Parathyroid adenoma (tissue), 2 donors: ENCODE data around the gene AOAH.

Experiments used
- H2AFZ ChIP-seq: fragments of 300-600 bp; sonication (generic); one replicate; pipeline ENCODE4 v1.7.0; 2017; ENCODE audit warnings: antibody characterized with exemption, mild to moderate bottlenecking
- H3K27ac ChIP-seq: fragments of 300-600 bp; sonication (generic); one replicate; pipeline ENCODE4 v1.7.0; 2017
- H3K27me3 ChIP-seq: fragments of 300-600 bp; sonication (generic); one replicate; pipeline ENCODE4 v1.7.0; 2017; ENCODE audit warnings: low read length; ENCODE audit not compliant: control insufficient read depth, insufficient read depth
- H3K36me3 ChIP-seq: fragments of 300-600 bp; sonication (generic); one replicate; pipeline ENCODE4 v1.7.0; 2017; ENCODE audit warnings: low read length; ENCODE audit not compliant: control insufficient read depth, insufficient read depth
- H3K4me1 ChIP-seq: fragments of 300-600 bp; sonication (generic); one replicate; pipeline ENCODE4 v1.7.0; 2017; ENCODE audit warnings: control low read depth
- H3K4me2 ChIP-seq: fragments of 300-600 bp; sonication (generic); one replicate; pipeline ENCODE4 v1.7.0; 2017; ENCODE audit warnings: low read length
- H3K4me3 ChIP-seq: fragments of 300-600 bp; sonication (generic); one replicate; pipeline ENCODE4 v1.7.0; 2017; ENCODE audit warnings: low read depth, low read length
- H3K79me2 ChIP-seq: fragments of 300-600 bp; sonication (generic); one replicate; pipeline ENCODE4 v1.7.0; 2017; ENCODE audit warnings: control low read depth
- H3K9ac ChIP-seq: fragments of 300-600 bp; sonication (generic); one replicate; pipeline ENCODE4 v1.7.0; 2017; ENCODE audit warnings: mild to moderate bottlenecking
- H3K9me3 ChIP-seq: fragments of 300-600 bp; sonication (generic); one replicate; pipeline ENCODE4 v1.7.0; 2017; ENCODE audit warnings: low read length; ENCODE audit not compliant: control insufficient read depth
- CTCF ChIP-seq: fragments of 300-600 bp; sonication (generic); IDR thresholded peaks from one replicate; pipeline ENCODE4 v1.7.0; 2017; ENCODE audit warnings: antibody characterized with exemption, mild to moderate bottlenecking
- donor health status: primary hyperparathyroidism.

The AOAH gene

GRCh38 chr7:36667007-36667745, 57.1 kb downstream of the AOAH start:
- no peaks in the 10 kb centered on the region for H3K27me3 ChIP-seq
- no peaks in the 10 kb centered on the region for H3K36me3 ChIP-seq
- no peaks in the 10 kb centered on the region for H3K4me1 ChIP-seq
- H3K4me2 ChIP-seq, result no peak overlapping the region
- H3K4me3 ChIP-seq, result no peak overlapping the region
- no peaks in the 10 kb centered on the region for H3K9me3 ChIP-seq
- H3K79me2 ChIP-seq, result no peaks in the 10 kb centered on the region
- no peak overlapping the region for H3K9ac ChIP-seq
- no peak overlapping the region for H2AFZ ChIP-seq
- TF ChIP-seq CTCF, result no peak
- H3K27ac ChIP-seq, result no peak overlapping the region

- Histone ChIP-seq H2AFZ (no peak overlapping the region), H3K9ac (no peak overlapping the region), H3K27me3 (no peaks in the 10 kb centered on the region), H3K9me3 (no peaks in the 10 kb centered on the region), H3K4me3 (no peak overlapping the region), H3K36me3 (no peaks in the 10 kb centered on the region), H3K79me2 (no peaks in the 10 kb centered on the region), H3K27ac (no peak overlapping the region), H3K4me1 (peaks cover 9% of the 10 kb centered on the region), H3K4me2 (no peak overlapping the region)
- TF ChIP-seq CTCF, result no peak
Observed at GRCh38 chr7:36663481-36663880, 60.8 kb downstream of the AOAH start.

GRCh38 chr7:36661135-36661840, 63.0 kb downstream of the AOAH start:
- Histone ChIP-seq H3K79me2 (no peaks in the 10 kb centered on the region), H3K36me3 (no peaks in the 10 kb centered on the region), H3K4me2 (no peak overlapping the region), H3K9ac (no peak overlapping the region), H3K9me3 (no peaks in the 10 kb centered on the region), H3K4me3 (no peak overlapping the region), H3K27me3 (no peaks in the 10 kb centered on the region), H3K27ac (no peak overlapping the region), H3K4me1 (peaks cover 10% of the 10 kb centered on the region), H2AFZ (no peak overlapping the region)
- no peak for TF ChIP-seq CTCF

GRCh38 chr7:36659638-36660341, 64.5 kb downstream of the AOAH start:
- H2AFZ ChIP-seq, result no peak overlapping the region
- no peak overlapping the region for H3K9ac ChIP-seq
- no peaks in the 10 kb centered on the region for H3K27me3 ChIP-seq
- H3K27ac ChIP-seq, result no peak overlapping the region
- H3K4me2 ChIP-seq, result no peak overlapping the region
- no peaks in the 10 kb centered on the region for H3K36me3 ChIP-seq
- H3K4me3 ChIP-seq, result no peak overlapping the region
- TF ChIP-seq CTCF, result no peak
- peaks cover 10% of the 10 kb centered on the region for H3K4me1 ChIP-seq
- no peaks in the 10 kb centered on the region for H3K9me3 ChIP-seq
- no peaks in the 10 kb centered on the region for H3K79me2 ChIP-seq
